Endothelial cell of umbilical vein (primary cell): ENCODE measurements around the gene LRTM2. TPM values are rescaled to one million over a fixed set of nuclear protein-coding genes. Genes with fewer than 3 reads are reported as not detected.

Experiments used
- BruUV-seq: library from RNA; stranded (reverse); fragments of 400-500 nt; replicated peaks from 2 replicates; lab custom pipeline; 2021; lab: Mats Ljungman, UMichigan
- CTCF ChIA-PET: fragments of 300-600, 350-600 bp; sonication (Branson Sonifier 250); formaldehyde crosslinking; loops from one replicate; lab custom pipeline; 2021; ENCODE audit warnings: antibody characterized with exemption, inconsistent platforms; lab: Charles Lee
- POLR2A ChIA-PET: fragments of 300-600, 350-600 bp; sonication (Branson Sonifier 250); formaldehyde crosslinking; loops from one replicate; lab custom pipeline; 2021; ENCODE audit warnings: antibody characterized with exemption, inconsistent platforms; lab: Charles Lee
- DNase-seq: peaks from one replicate; pipeline ENCODE4 v3.0.0-alpha.2; 2011; ENCODE audit warnings: low read depth, low spot score
- FAIRE-seq: peaks from 2 replicates; lab custom pipeline; 2011; peaks lifted over from hg19 to GRCh38; lab: Jason Lieb, UNC
- H2AFZ ChIP-seq: 2 replicates; pipeline ENCODE4 v1.6.0; 2012; ENCODE audit warnings: low read depth, low read length, control low read depth, inconsistent platforms
- H3K27ac ChIP-seq: 2 replicates; pipeline ENCODE4 v1.5.1; 2011; ENCODE audit warnings: low read depth, mild to moderate bottlenecking, control low read depth, low read length, moderate library complexity; ENCODE audit not compliant: insufficient read depth
- H3K27me3 ChIP-seq, 2 experiments: 2 replicates each; pipeline versions ENCODE4 v1.6.0 to v1.6.1; 2011; ENCODE audit warnings: low read length in 2 of 2, mixed read lengths in 1 of 2; ENCODE audit not compliant: control insufficient read depth in 2 of 2, insufficient read depth in 2 of 2
- H3K36me3 ChIP-seq, 2 experiments: 2 replicates in 1 of 2; 3 replicates in 1 of 2; pipeline ENCODE4 v1.5.1; 2011; ENCODE audit warnings: low read length in 2 of 2, mild to moderate bottlenecking in 1 of 2, moderate library complexity in 1 of 2; ENCODE audit not compliant: control insufficient read depth in 2 of 2, insufficient read depth in 2 of 2; ENCODE audit errors: extremely low read depth in 1 of 2
- H3K4me1 ChIP-seq: 3 replicates; pipeline ENCODE4 v1.5.1; 2011; ENCODE audit warnings: mild to moderate bottlenecking, low read length; ENCODE audit not compliant: control insufficient read depth, insufficient read depth; ENCODE audit errors: extremely low read depth
- H3K4me2 ChIP-seq: 2 replicates; pipeline ENCODE4 v1.6.1; 2011; ENCODE audit warnings: low read length, control low read depth, mixed read lengths; ENCODE audit not compliant: insufficient read depth
- H3K4me3 ChIP-seq, 3 experiments: fragments of 200-600 bp in 1 of 3; sonication (generic), shearing (Covaris generic) in 1 of 3; replicated peaks in 1 of 3; 2 replicates each; pipeline ENCODE4 v1.5.1; 2011 to 2016; ENCODE audit warnings: control low read depth in 3 of 3, low read length in 3 of 3, mild to moderate bottlenecking in 2 of 3, inconsistent platforms in 1 of 3, low read depth in 1 of 3, moderate library complexity in 1 of 3; ENCODE audit not compliant: insufficient read depth in 1 of 3
- H3K79me2 ChIP-seq: 2 replicates; pipeline ENCODE4 v1.6.0; 2012; ENCODE audit warnings: low read length, inconsistent platforms; ENCODE audit not compliant: control insufficient read depth, insufficient read depth
- H3K9ac ChIP-seq: replicated peaks from 2 replicates; pipeline ENCODE3; 2011; ENCODE audit warnings: low read length, control low read depth; ENCODE audit not compliant: insufficient read depth; ENCODE audit errors: extremely low read depth
- H3K9me1 ChIP-seq: replicated peaks from 3 replicates; pipeline ENCODE4 v1.6.0; 2011; ENCODE audit warnings: mild to moderate bottlenecking, low read length; ENCODE audit not compliant: control insufficient read depth, insufficient read depth; ENCODE audit errors: extremely low read depth
- H3K9me3 ChIP-seq: replicated peaks from 2 replicates; pipeline ENCODE4 v1.5.1; 2012; ENCODE audit warnings: low read length, inconsistent platforms; ENCODE audit not compliant: control insufficient read depth, insufficient read depth
- H4K20me1 ChIP-seq: replicated peaks from 2 replicates; pipeline ENCODE3; 2011; ENCODE audit warnings: mild to moderate bottlenecking, low read length; ENCODE audit not compliant: control insufficient read depth, insufficient read depth; ENCODE audit errors: extremely low read depth
- CTCF ChIP-seq, 2 donors: IDR thresholded peaks; 1 replicate in 1 of 2; 2 replicates in 1 of 2; pipeline ENCODE4 v1.5.1; 2011; ENCODE audit warnings: low read length in 2 of 2, mild to moderate bottlenecking in 2 of 2, moderate library complexity in 2 of 2, control low read depth in 1 of 2, inconsistent platforms in 1 of 2, low read depth in 1 of 2; ENCODE audit not compliant: insufficient read depth in 1 of 2; ENCODE audit errors: extremely low read depth in 1 of 2
- EZH2 ChIP-seq: IDR thresholded peaks from 2 replicates; pipeline ENCODE4 v1.6.1; 2012; ENCODE audit warnings: borderline replicate concordance, low read depth, mild to moderate bottlenecking, moderate library complexity, low read length, inconsistent platforms; ENCODE audit not compliant: severe bottlenecking
- FOS ChIP-seq: IDR thresholded peaks from 2 replicates; pipeline ENCODE4 v1.6.1; 2011; ENCODE audit warnings: mild to moderate bottlenecking, low read length, moderate library complexity, borderline replicate concordance; ENCODE audit not compliant: insufficient read depth
- GATA2 ChIP-seq: IDR thresholded peaks from 2 replicates; pipeline ENCODE4 v1.7.0; 2011; ENCODE audit warnings: low read depth, mild to moderate bottlenecking, moderate library complexity, mixed read lengths, low read length; ENCODE audit not compliant: insufficient read length, insufficient read depth
- JUN ChIP-seq: IDR thresholded peaks from 2 replicates; pipeline ENCODE4 v1.6.1; 2011; ENCODE audit warnings: borderline replicate concordance, low read depth; ENCODE audit not compliant: insufficient read length, insufficient read depth
- MAX ChIP-seq: IDR thresholded peaks from 2 replicates; pipeline ENCODE4 v1.6.1; 2011; ENCODE audit not compliant: insufficient read depth, insufficient read length
- MYC ChIP-seq: IDR thresholded peaks from one replicate; pipeline ENCODE4 v1.6.1; 2011; ENCODE audit warnings: mild to moderate bottlenecking, low read depth, low read length
- POLR2A ChIP-seq: IDR thresholded peaks from 2 replicates; pipeline ENCODE4 v1.6.1; 2012; ENCODE audit warnings: low read depth, mild to moderate bottlenecking, control low read depth, low read length
- POLR2AphosphoS5 ChIP-seq: IDR thresholded peaks from 2 replicates; pipeline ENCODE4 v1.6.1; 2012; ENCODE audit warnings: low read depth, mild to moderate bottlenecking, control low read depth, low read length, moderate library complexity; ENCODE audit not compliant: insufficient read depth
- dilution Hi-C: fragments of 300-500 bp; cut with MboI; formaldehyde crosslinking; loops from one replicate; pipeline ENCODE4 v1.15.0; 2019; ENCODE audit warnings: low sequenced_read_pairs; ENCODE audit not compliant: extremely low pct_ligation_motif_present
- intact Hi-C: fragments of 100-400 bp; cut with micrococcal nuclease; formaldehyde crosslinking; loops from one replicate; pipeline ENCODE4 v1.10.0; 2022
- polyA plus RNA-seq, 4 experiments: library from polyadenylated mRNA; depleted of rRNA in 3 of 4; stranded (reverse) in 3 of 4; unstranded in 1 of 4; fragments of >200 nt; gene quantifications; 2 replicates each; pipeline versions ENCODE4 v1.2.1 to v1.2.3, GENCODE V29; 2011 to 2012; ENCODE audit warnings: missing spikeins in 1 of 4
- total RNA-seq: library from RNA; stranded (reverse); gene quantifications from 2 replicates; pipeline ENCODE4 v1.2.3, GENCODE V29; 2021

Gene LRTM2
- total and polyA plus RNA-seq, 2 donors (not counting 3 experiments of a cell fraction or from before 2014, with no cell fraction given) = not detected

- DNase-seq = no peak
- no peaks in the 10 kb centered on the region for H3K9me1 ChIP-seq
- H3K27ac ChIP-seq = no peak overlapping the region
- intact Hi-C loops (no loop called here), dilution Hi-C loops (no loop called here)
- TF ChIP-seq EZH2 (no peak), FOS (no peak), JUN (no peak), POLR2AphosphoS5 (no peak), POLR2A (no peak), GATA2 (no peak), MYC (no peak), MAX (no peak), CTCF (IDR thresholded peaks at IDR 0.05; ENCODE audit: extremely low read depth in 1 of 2, insufficient read depth in 1 of 2, low read depth in 1 of 2, low read length in 2 of 2) (no peak)
- H3K79me2 ChIP-seq = no peaks in the 10 kb centered on the region
- BruUV-seq = no TSS peak
- H3K36me3 ChIP-seq = no peaks in the 10 kb centered on the region
- no peak overlapping the region for H2AFZ ChIP-seq
- H3K9ac ChIP-seq = no peak overlapping the region
- no peak for FAIRE-seq
- POLR2A ChIA-PET = no interaction called here
- no peaks in the 10 kb centered on the region for H4K20me1 ChIP-seq
- H3K4me1 ChIP-seq = no peaks in the 10 kb centered on the region
- CTCF ChIA-PET = interaction anchor here (0.8 kb wide), 1 partner anchor 112 kb away, joined by 3 read pairs; no protein-coding TSS in a partner anchor
- H3K4me3 ChIP-seq = no peak overlapping the region
- no peaks in the 10 kb centered on the region for H3K9me3 ChIP-seq
- no peak overlapping the region for H3K4me2 ChIP-seq
- peaks cover 2 to 6% of the 10 kb centered on the region in 2 experiments for H3K27me3 ChIP-seq
Observed at GRCh38 chr12:1827826-1828805, 7.8 kb downstream of the LRTM2 start.
